ENCODE measurements around the gene BRAF.

DNA sequence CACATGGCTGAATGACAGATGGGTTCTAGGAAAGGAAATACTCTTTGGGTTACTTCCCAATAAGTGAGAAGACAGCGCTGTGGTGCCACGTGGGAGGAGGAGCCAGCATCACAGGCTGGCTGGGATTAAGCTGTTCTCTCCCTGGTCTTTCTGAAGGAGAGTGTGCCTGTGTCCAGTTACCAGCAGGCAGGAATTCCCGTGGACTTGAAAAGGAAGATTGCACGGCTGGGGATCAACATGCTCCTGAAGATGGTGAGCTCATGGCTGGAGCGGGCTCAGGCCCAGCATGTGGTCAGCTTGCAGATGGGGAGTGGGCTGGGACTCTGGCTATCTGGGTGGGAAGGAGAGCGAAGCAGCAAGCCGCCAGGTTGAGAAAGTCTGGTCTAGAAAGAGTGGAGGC, 243.8 kb downstream of the BRAF start:
- TF ChIP-seq, protein P1, sequence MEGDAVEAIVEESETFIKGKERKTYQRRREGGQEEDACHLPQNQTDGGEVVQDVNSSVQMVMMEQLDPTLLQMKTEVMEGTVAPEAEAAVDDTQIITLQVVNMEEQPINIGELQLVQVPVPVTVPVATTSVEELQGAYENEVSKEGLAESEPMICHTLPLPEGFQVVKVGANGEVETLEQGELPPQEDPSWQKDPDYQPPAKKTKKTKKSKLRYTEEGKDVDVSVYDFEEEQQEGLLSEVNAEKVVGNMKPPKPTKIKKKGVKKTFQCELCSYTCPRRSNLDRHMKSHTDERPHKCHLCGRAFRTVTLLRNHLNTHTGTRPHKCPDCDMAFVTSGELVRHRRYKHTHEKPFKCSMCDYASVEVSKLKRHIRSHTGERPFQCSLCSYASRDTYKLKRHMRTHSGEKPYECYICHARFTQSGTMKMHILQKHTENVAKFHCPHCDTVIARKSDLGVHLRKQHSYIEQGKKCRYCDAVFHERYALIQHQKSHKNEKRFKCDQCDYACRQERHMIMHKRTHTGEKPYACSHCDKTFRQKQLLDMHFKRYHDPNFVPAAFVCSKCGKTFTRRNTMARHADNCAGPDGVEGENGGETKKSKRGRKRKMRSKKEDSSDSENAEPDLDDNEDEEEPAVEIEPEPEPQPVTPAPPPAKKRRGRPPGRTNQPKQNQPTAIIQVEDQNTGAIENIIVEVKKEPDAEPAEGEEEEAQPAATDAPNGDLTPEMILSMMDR (IDR thresholded peaks at IDR 0.05; ENCODE audit: low read length) = no peak
- no peak for TF ChIP-seq EZH2 (IDR thresholded peaks at IDR 0.05; ENCODE audit: borderline replicate concordance, low read length)

Data from OCI-LY1 (cell line).